ENCODE results near the gene CFAP141. TPM values are rescaled to one million over a fixed set of nuclear protein-coding genes. Genes with fewer than 3 reads are reported as not detected.
A peak's percentile ranks its signal among the peaks of the same experiment; 100 is the strongest.

The CFAP141 gene
- total RNA-seq, 3 donors from 2014 or later (not counting 1 experiment from before 2014, with no cell fraction given), result 1.2 TPM; not detected in 2

- Mint-ChIP-seq H3K9me3 (no peaks in the 10 kb centered on the region), H3K27ac (peak overlapping the region; percentile 97 to 98), H3K36me3 (peaks cover 11% of the 10 kb centered on the region), H3K4me1 (peaks cover 74 to 86% of the 10 kb centered on the region in 2 donors), H3K27me3 (ENCODE audit: low read depth in 2 of 2) (peaks cover 0 to 2% of the 10 kb centered on the region in 2 donors), H3K4me3 (peak overlapping the region; percentile 96)
- WGBS (ENCODE audit: insufficient coverage), result under 1% methylated on average over 16 of the region's 28 CpGs
- peaks cover 21% of the 10 kb centered on the region for H3K4me1 ChIP-seq (ENCODE audit: control insufficient read depth, insufficient read depth, low read length)
- ATAC-seq, result peak; percentile 36 to 55 (median 42)
- peak; percentile 71 to 86 for DNase-seq
- peak overlapping the region; percentile 96 for H3K4me3 ChIP-seq (ENCODE audit: low read length)
- H3K27ac ChIP-seq (ENCODE audit: low read length), result peak overlapping the region; percentile 95
- peaks cover 22% of the 10 kb centered on the region for H3K36me3 ChIP-seq (ENCODE audit: control insufficient read depth, insufficient read depth, low read length)
- intact Hi-C loops (cut with micrococcal nuclease), result loop anchor here (10.0 kb wide), 1 partner anchor 257 kb away; the partner anchor contains the start of genes CREB3L4 and SLC39A1
- H3K9me3 ChIP-seq (ENCODE audit: control insufficient read depth, insufficient read depth, low read length), result no peaks in the 10 kb centered on the region
- H3K27me3 ChIP-seq (ENCODE audit: control insufficient read depth, insufficient read depth, low read length), result no peaks in the 10 kb centered on the region
- no peak for TF ChIP-seq CTCF (IDR thresholded peaks at IDR 0.05)
Measured at GRCh38 chr1:154221278-154222001, 15.3 kb upstream of the CFAP141 start.

GRCh38 chr1:154220970-154221277 lies 14.8 kb upstream of the CFAP141 start:
- Histone ChIP-seq H3K27me3 (ENCODE audit: control insufficient read depth, insufficient read depth, low read length) (no peaks in the 10 kb centered on the region), H3K4me1 (ENCODE audit: control insufficient read depth, insufficient read depth, low read length) (peaks cover 21% of the 10 kb centered on the region), H3K9me3 (ENCODE audit: control insufficient read depth, insufficient read depth, low read length) (no peaks in the 10 kb centered on the region), H3K4me3 (ENCODE audit: low read length) (peak overlapping the region; percentile 96), H3K27ac (ENCODE audit: low read length) (peak overlapping the region; percentile 95), H3K36me3 (ENCODE audit: control insufficient read depth, insufficient read depth, low read length) (peaks cover 20% of the 10 kb centered on the region)
- DNase-seq (no peak), ATAC-seq (no peak)
- Mint-ChIP-seq H3K9me3 (no peaks in the 10 kb centered on the region), H3K36me3 (peaks cover 6% of the 10 kb centered on the region), H3K27ac (peak overlapping the region; percentile 97 to 98), H3K27me3 (ENCODE audit: low read depth in 2 of 2) (peaks cover 0 to 2% of the 10 kb centered on the region in 2 donors), H3K4me3 (peak overlapping the region; percentile 96), H3K4me1 (peaks cover 69 to 81% of the 10 kb centered on the region in 2 donors)
- intact Hi-C loops (cut with micrococcal nuclease), result loop anchor here (1.0 to 10.0 kb wide), 2 partner anchors 51 to 256 kb away; partner anchors contain the start of genes CREB3L4, HAX1 and SLC39A1
- WGBS (ENCODE audit: insufficient coverage), result 0% methylated on average over 20 of the region's 33 CpGs
- TF ChIP-seq CTCF (IDR thresholded peaks at IDR 0.05), result no peak

GRCh38 chr1:154220071-154220969 lies 14.2 kb upstream of the CFAP141 start, which contains the start of gene UBAP2L:
Gene UBAP2L, plus strand, starts transcription at chr1:154220955. Its CDS starts 4,169 bp downstream, at chr1:154225124.
- Histone ChIP-seq H3K27me3 (ENCODE audit: control insufficient read depth, insufficient read depth, low read length) (no peaks in the 10 kb centered on the region), H3K27ac (ENCODE audit: low read length) (peak within 1 kb of the TSS; percentile 95), H3K36me3 (ENCODE audit: control insufficient read depth, insufficient read depth, low read length) (peaks cover 20% of the 10 kb centered on the region), H3K4me3 (ENCODE audit: low read length) (peak within 1 kb of the TSS; percentile 96), H3K4me1 (ENCODE audit: control insufficient read depth, insufficient read depth, low read length) (peaks cover 21% of the 10 kb centered on the region), H3K9me3 (ENCODE audit: control insufficient read depth, insufficient read depth, low read length) (no peaks in the 10 kb centered on the region)
- Mint-ChIP-seq H3K36me3 (peaks cover 6% of the 10 kb centered on the region), H3K4me1 (peaks cover 63 to 75% of the 10 kb centered on the region in 2 donors), H3K27ac (peak within 1 kb of the TSS; percentile 97 to 98), H3K9me3 (no peaks in the 10 kb centered on the region), H3K27me3 (ENCODE audit: low read depth in 2 of 2) (peaks cover 0 to 2% of the 10 kb centered on the region in 2 donors), H3K4me3 (peak within 1 kb of the TSS; percentile 96)
- ATAC-seq, result peak; percentile 85 to 94 (median 90)
- WGBS (ENCODE audit: insufficient coverage), result under 1% methylated on average over 65 of the region's 73 CpGs
- DNase-seq, result peak; percentile 98 to 100
- no peak for TF ChIP-seq CTCF (IDR thresholded peaks at IDR 0.05)
- intact Hi-C loops (cut with micrococcal nuclease), result loop anchor here (1.0 to 10.0 kb wide), 2 partner anchors 52 to 256 kb away; partner anchors contain the start of genes CREB3L4, HAX1 and SLC39A1
